ENCODE data around the gene RAB17. TPM values are rescaled to one million over a fixed set of nuclear protein-coding genes. Genes with fewer than 3 reads are reported as not detected.

RAB17 gene
- 0.43 TPM in 1 of 2 replicates, not detected in the other for total RNA-seq (2014; rRNA removed; shearing (Covaris generic))
- 0.25 and 0.33 TPM in 2 replicates for polyA plus RNA-seq (2015; cell fraction: cytosol; rRNA removed)
- polyA plus RNA-seq (2015; cell fraction: nucleus; rRNA removed) = 0.19 and 0.77 TPM in 2 replicates

GRCh38 chr2:237590272-237591140, at the start of gene RAB17:
Gene RAB17, minus strand, starts transcription at chr2:237590734. Its CDS starts 4,580 bp downstream, at chr2:237586154.
- DNase-seq (ENCODE audit: low read depth) = peak; percentile 52

GRCh38 chr2:237639836-237640220, 49.3 kb upstream of the RAB17 start:
- DNase-seq (ENCODE audit: low read depth) = no peak

- no peak for DNase-seq (ENCODE audit: low read depth)
These were observed 48.7 kb upstream of the RAB17 start for GRCh38 chr2:237639052-237639835.

GRCh38 chr2:237638176-237638575, 47.6 kb upstream of the RAB17 start:
- no peak for DNase-seq (ENCODE audit: low read depth)

- DNase-seq (ENCODE audit: low read depth) = no peak
These were observed 47.0 kb upstream of the RAB17 start for GRCh38 chr2:237637429-237638135.

GRCh38 chr2:237636578-237636977, 46.0 kb upstream of the RAB17 start:
- DNase-seq (ENCODE audit: low read depth) = no peak

- DNase-seq (ENCODE audit: low read depth) = no peak
These were observed 42.6 kb upstream of the RAB17 start for GRCh38 chr2:237633061-237633561.

- no peak for DNase-seq (ENCODE audit: low read depth)
These were observed 41.5 kb upstream of the RAB17 start for GRCh38 chr2:237631801-237632585.

- no peak for DNase-seq (ENCODE audit: low read depth)
These were observed 40.7 kb upstream of the RAB17 start for GRCh38 chr2:237631007-237631785.

- no peak for DNase-seq (ENCODE audit: low read depth)
These were observed 39.9 kb upstream of the RAB17 start for GRCh38 chr2:237630216-237631000.

GRCh38 chr2:237629739-237630138, 39.2 kb upstream of the RAB17 start:
- peak; percentile 62 for DNase-seq (ENCODE audit: low read depth)

GRCh38 chr2:237629188-237629534, 38.6 kb upstream of the RAB17 start:
- DNase-seq (ENCODE audit: low read depth) = no peak

- DNase-seq (ENCODE audit: low read depth) = no peak
These were observed 38.0 kb upstream of the RAB17 start for GRCh38 chr2:237628247-237629187.

GRCh38 chr2:237627441-237628246, 37.1 kb upstream of the RAB17 start, which contains the start of gene LRRFIP1:
Gene LRRFIP1, plus strand, starts transcription at chr2:237627587. Its CDS starts 58 bp downstream, at chr2:237627645.
- no peak for DNase-seq (ENCODE audit: low read depth)

GRCh38 chr2:237626813-237627440, 36.4 kb upstream of the RAB17 start:
- no peak for DNase-seq (ENCODE audit: low read depth)

GRCh38 chr2:237625777-237626176, 35.2 kb upstream of the RAB17 start:
- DNase-seq (ENCODE audit: low read depth) = no peak
